Endothelial cell of umbilical vein (primary cell): ENCODE results near the gene FIGLA. TPM values are rescaled to one million over a fixed set of nuclear protein-coding genes. Genes with fewer than 3 reads are reported as not detected.

Experiments
- polyA plus RNA-seq, 4 experiments: library from polyadenylated mRNA; depleted of rRNA in 3 of 4; stranded (reverse) in 3 of 4; unstranded in 1 of 4; fragments of >200 nt; gene quantifications; 2 replicates each; pipeline versions ENCODE4 v1.2.1 to v1.2.3, GENCODE V29; 2011 to 2012; ENCODE audit warnings: missing spikeins in 1 of 4
- small RNA-seq: library from RNA; depleted of rRNA; stranded (forward); fragments of <200 nt; gene quantifications from one replicate; pipeline ENCODE3, GENCODE V24; 2012; ENCODE audit warnings: low replicate concordance, low read depth; ENCODE audit not compliant: insufficient read depth, insufficient read length
- total RNA-seq: library from RNA; stranded (reverse); gene quantifications from 2 replicates; pipeline ENCODE4 v1.2.3, GENCODE V29; 2021

The FIGLA gene
- total and polyA plus RNA-seq, 2 donors (not counting 3 experiments of a cell fraction or from before 2014, with no cell fraction given): not detected

Small RNAs within 50 kb of the gene (small RNA-seq; reads per million reads assigned to genes)
- not detected for gene HMGN2P21

Other genes starting within 250 kb of the FIGLA start
- gene TGFA, start 236.8 kb downstream of the FIGLA start, total RNA-seq: 0.12 and 0.22 TPM in 2 replicates
- gene TGFA, start 236.8 kb downstream of the FIGLA start, polyA plus RNA-seq: 0.19 and 0.32 TPM in 2 replicates
- not detected in 2 replicates for gene ADD2, start 22.4 kb downstream of the FIGLA start, total RNA-seq
- 0.06 and 0.17 TPM in 2 replicates for gene ADD2, start 22.4 kb downstream of the FIGLA start, polyA plus RNA-seq
- gene CLEC4F, start 30.0 kb upstream of the FIGLA start, total RNA-seq: not detected in 2 replicates
- gene CLEC4F, start 30.0 kb upstream of the FIGLA start, polyA plus RNA-seq: not detected in 2 replicates
- not detected in 2 replicates for gene CD207, start 45.2 kb upstream of the FIGLA start, total RNA-seq
- not detected in 2 replicates for gene CD207, start 45.2 kb upstream of the FIGLA start, polyA plus RNA-seq
- 0.28 TPM in 1 of 2 replicates, not detected in the other for gene VAX2, start 109.9 kb upstream of the FIGLA start, total RNA-seq
- gene VAX2, start 109.9 kb upstream of the FIGLA start, polyA plus RNA-seq: 0.57 and 0.89 TPM in 2 replicates
- 0.60 and 0.77 TPM in 2 replicates for gene ATP6V1B1, start 145.3 kb upstream of the FIGLA start, total RNA-seq
- gene ATP6V1B1, start 145.3 kb upstream of the FIGLA start, polyA plus RNA-seq: 0.35 TPM in 1 of 2 replicates, not detected in the other
- gene ANKRD53, start 188.0 kb upstream of the FIGLA start, total RNA-seq: 1.3 and 2.2 TPM in 2 replicates
- 1.4 and 1.7 TPM in 2 replicates for gene ANKRD53, start 188.0 kb upstream of the FIGLA start, polyA plus RNA-seq
- gene TEX261, start 204.2 kb upstream of the FIGLA start, total RNA-seq: 63.3 and 71.2 TPM in 2 replicates
- 98.0 and 98.1 TPM in 2 replicates for gene TEX261, start 204.2 kb upstream of the FIGLA start, polyA plus RNA-seq